SK-N-SH (cell line): ENCODE data around the gene TMTC4.

Experiments
- CTCF ChIP-seq: fragments of 200-600 bp; sonication (generic); IDR thresholded peaks from 2 replicates; pipeline ENCODE4 v1.6.1; 2017; ENCODE audit warnings: antibody characterized with exemption, mild to moderate bottlenecking, moderate library complexity
- EP300 ChIP-seq, 2 experiments: IDR thresholded peaks; 2 replicates each; pipeline versions ENCODE4 v1.4.0 to v1.6.1; 2012; ENCODE audit warnings: borderline replicate concordance in 1 of 2, low read depth in 1 of 2, low read length in 1 of 2
- GABPA ChIP-seq: IDR thresholded peaks from 2 replicates; pipeline ENCODE4 v1.4.0; 2012; ENCODE audit warnings: low read depth, mild to moderate bottlenecking
- GATA2 ChIP-seq: sonication (generic); formaldehyde crosslinking; IDR thresholded peaks from 2 replicates; pipeline ENCODE4 v1.5.0; 2020; ENCODE audit warnings: mild to moderate bottlenecking, missing genetic modification reagents
- NFIC ChIP-seq: IDR thresholded peaks from 2 replicates; pipeline ENCODE4 v1.4.0; 2012; ENCODE audit warnings: borderline replicate concordance
- RFX5 ChIP-seq: IDR thresholded peaks from 2 replicates; pipeline ENCODE4 v1.6.1; 2012; ENCODE audit warnings: mild to moderate bottlenecking, improper control_type of control experiment, low read length
- TAF1 ChIP-seq: IDR thresholded peaks from 2 replicates; pipeline ENCODE4 v1.6.1; 2012; ENCODE audit warnings: low read depth, mild to moderate bottlenecking, low read length, moderate library complexity, borderline replicate concordance
- USF2 ChIP-seq: fragments of 150-350 bp; IDR thresholded peaks from 2 replicates; pipeline ENCODE4 v1.6.1; 2017; ENCODE audit warnings: antibody characterized with exemption, low read length, low read depth, borderline replicate concordance

GRCh38 chr13:100707818-100708740, 33.5 kb upstream of the TMTC4 start:
- TF ChIP-seq USF2 (no peak), CTCF (no peak), NFIC (no peak), RFX5 (no peak), GABPA (no peak), GATA2 (CRISPR knock-in tag) (no peak), TAF1 (no peak), EP300 (IDR thresholded peaks at IDR 0.05; ENCODE audit: borderline replicate concordance in 1 of 2, low read depth in 1 of 2, low read length in 1 of 2) (no peak)
